ENCODE measurements around the gene REC114. TPM values are rescaled to one million over a fixed set of nuclear protein-coding genes. Genes with fewer than 3 reads are reported as not detected.
A peak's percentile ranks its signal among the peaks of the same experiment; 100 is the strongest.

REC114 gene
- total and polyA plus RNA-seq, 9 of the 15 experiments (the other 6 are each of a cell fraction or from before 2014, with no cell fraction given): 0.07 to 0.24 TPM; not detected in 7

DNA sequence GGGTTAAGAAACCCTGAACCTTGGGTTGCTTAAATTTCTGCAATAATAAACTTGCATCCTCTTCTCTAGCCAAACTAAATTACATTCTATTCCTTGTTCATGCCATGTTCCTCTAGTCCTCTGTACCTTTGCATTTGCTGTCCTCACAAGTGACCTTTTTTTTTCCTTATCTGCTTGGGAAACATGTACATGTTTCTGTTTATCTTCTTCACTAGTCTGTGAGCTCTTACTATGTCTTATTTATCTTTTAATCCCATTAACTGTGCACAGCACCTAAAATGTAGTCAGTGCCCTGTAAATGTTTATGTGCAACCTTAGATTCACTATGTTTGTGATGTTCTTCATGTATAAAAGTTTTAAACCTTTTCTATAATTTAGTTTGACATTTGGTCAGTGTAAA is 61.9 kb downstream of the REC114 start:
- intact Hi-C loops (cut with micrococcal nuclease) (no loop called here), in situ Hi-C loops (cut with MboI) (no loop called here)
- ChIA-PET CTCF (ENCODE audit: low intra/inter-chr PET ratio) (no interaction called here), POLR2A (interaction anchor here (0.6 to 1.1 kb wide), 2 partner anchors 19 to 22 kb away, joined by 4 read pairs; no protein-coding TSS in a partner anchor)
- H3K27ac ChIP-seq (ENCODE audit: extremely low read depth, low read depth, low read length): 0 out of 3 replicates have a peak overlapping the region, but pooled peaks have one; percentile 40
- DNase-seq (ENCODE audit: extremely low read depth in 1 of 4, low spot score in 3 of 4) (peak in 3 of 4 experiments; percentile 11 to 64 (median 55)), ATAC-seq (peak; percentile 85), FAIRE-seq (peak; percentile 23)
- no peaks in the 10 kb centered on the region for H3K36me3 ChIP-seq (ENCODE audit: control insufficient read depth, insufficient read depth, low read length)
- no peak overlapping the region for H2AFZ ChIP-seq (ENCODE audit: low read depth, low read length)
- no peaks in the 10 kb centered on the region for H3K79me2 ChIP-seq (ENCODE audit: control insufficient read depth, insufficient read depth, low read length)
- H3K9me3 ChIP-seq (replicated peaks; ENCODE audit: control insufficient read depth, insufficient read depth, low read depth, low read length): no peaks in the 10 kb centered on the region
- peaks cover 7 to 10% of the 10 kb centered on the region in 2 experiments; a peak in 4 of 5 replicates for H3K4me1 ChIP-seq (replicated peaks in 1 of 2; ENCODE audit: control insufficient read depth in 2 of 2, insufficient read depth in 2 of 2, low read length in 2 of 2)
- peak overlapping the region; percentile 34; the same call in 1 of the 2 replicates for H3K4me2 ChIP-seq (ENCODE audit: insufficient read depth, low read length)
- no peak overlapping the region for H3K4me3 ChIP-seq
- no peak overlapping the region for H3K9ac ChIP-seq (ENCODE audit: insufficient read depth in 1 of 2, low read depth in 2 of 2, low read length in 2 of 2)
- H3K9me1 ChIP-seq (ENCODE audit: control insufficient read depth, insufficient read depth, low read length): no peaks in the 10 kb centered on the region
- BruUV-seq (replicated peaks): no TSS peak
- no peaks in the 10 kb centered on the region for H4K20me1 ChIP-seq (replicated peaks; ENCODE audit: control insufficient read depth, insufficient read depth, low read length)
- H3K27me3 ChIP-seq (ENCODE audit: control insufficient read depth in 2 of 2, insufficient read depth in 2 of 2, low read length in 2 of 2): no peaks in the 10 kb centered on the region
- TF ChIP-seq, protein P1, sequence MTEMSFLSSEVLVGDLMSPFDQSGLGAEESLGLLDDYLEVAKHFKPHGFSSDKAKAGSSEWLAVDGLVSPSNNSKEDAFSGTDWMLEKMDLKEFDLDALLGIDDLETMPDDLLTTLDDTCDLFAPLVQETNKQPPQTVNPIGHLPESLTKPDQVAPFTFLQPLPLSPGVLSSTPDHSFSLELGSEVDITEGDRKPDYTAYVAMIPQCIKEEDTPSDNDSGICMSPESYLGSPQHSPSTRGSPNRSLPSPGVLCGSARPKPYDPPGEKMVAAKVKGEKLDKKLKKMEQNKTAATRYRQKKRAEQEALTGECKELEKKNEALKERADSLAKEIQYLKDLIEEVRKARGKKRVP (CRISPR knock-in tag; IDR thresholded peaks at IDR 0.05): no peak
- no peak for TF ChIP-seq BHLHE40 (IDR thresholded peaks at IDR 0.05; ENCODE audit: low read length)
- no peak for TF ChIP-seq ZNF316 (IDR thresholded peaks at IDR 0.05)
- TF ChIP-seq NUFIP1 (IDR thresholded peaks at IDR 0.05; ENCODE audit: partially characterized antibody): no peak
- no peak for TF ChIP-seq ZNF655 (CRISPR knock-in tag; IDR thresholded peaks at IDR 0.05)
- no peak for TF ChIP-seq LCOR (CRISPR knock-in tag; IDR thresholded peaks at IDR 0.05)
- no peak for TF ChIP-seq PYGO2 (tag; IDR thresholded peaks at IDR 0.05)
- no peak for TF ChIP-seq RBFOX2 (IDR thresholded peaks at IDR 0.05; ENCODE audit: low read depth, low read length)
- TF ChIP-seq ZNF282 (CRISPR knock-in tag; IDR thresholded peaks at IDR 0.05): no peak
- no peak for TF ChIP-seq CBX8 (IDR thresholded peaks at IDR 0.05; ENCODE audit: borderline replicate concordance, extremely low read depth, low read depth, low read length, poor library complexity, severe bottlenecking)
- TF ChIP-seq ZNF696 (CRISPR knock-in tag; conservative IDR thresholded peaks at IDR 0.05): no peak
- no peak for TF ChIP-seq ZNF444 (CRISPR knock-in tag; IDR thresholded peaks at IDR 0.05)
- TF ChIP-seq NCOA1 (IDR thresholded peaks at IDR 0.05; ENCODE audit: low read depth): peak; percentile 83; the same call in 1 of the 2 replicates
- no peak for TF ChIP-seq EWSR1 (IDR thresholded peaks at IDR 0.05; ENCODE audit: borderline replicate concordance, low read depth, partially characterized antibody)
- TF ChIP-seq FOSL1 (tag; conservative IDR thresholded peaks at IDR 0.05): 0 out of 2 replicates have a peak, but pooled peaks have one; percentile 34
- TF ChIP-seq ZKSCAN1 (IDR thresholded peaks at IDR 0.05; ENCODE audit: low read depth, low read length): no peak
- peak; percentile 88 for TF ChIP-seq SMARCE1 (IDR thresholded peaks at IDR 0.05)
- no peak for TF ChIP-seq U2AF2 (optimal IDR thresholded peaks at IDR 0.05; ENCODE audit: low read depth, low read length)
- TF ChIP-seq GATAD2B (IDR thresholded peaks at IDR 0.05; ENCODE audit: borderline replicate concordance): no peak
- TF ChIP-seq ZNF639 (CRISPR knock-in tag; conservative IDR thresholded peaks at IDR 0.05 in 1 of 2, IDR thresholded peaks at IDR 0.05 in 1 of 2): no peak
- TF ChIP-seq KLF13 (tag; IDR thresholded peaks at IDR 0.05; ENCODE audit: borderline replicate concordance, low read depth): no peak

Data from K562 (cell line).